Measurements from ENCODE around the gene DIAPH1.

DNA sequence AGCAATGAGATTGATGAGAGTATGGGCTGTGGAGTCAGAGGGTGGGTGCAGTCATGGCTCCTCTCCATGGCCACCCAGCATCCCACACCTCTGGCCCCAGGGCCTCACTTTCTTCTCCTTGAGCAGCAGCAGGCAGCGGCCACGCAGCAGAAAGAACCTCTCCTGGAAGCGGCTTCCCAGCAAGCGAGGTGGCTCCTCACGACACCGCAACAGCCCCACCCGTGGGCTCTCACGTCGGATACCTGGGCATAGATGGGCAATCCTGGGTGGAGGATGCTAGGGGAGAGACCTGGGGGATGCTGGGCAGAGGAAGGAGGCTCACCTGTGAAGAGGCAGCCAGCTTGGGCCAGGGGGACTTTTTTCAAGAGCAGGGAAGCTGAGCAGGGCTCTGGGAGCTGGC lies 37.6 kb upstream of the DIAPH1 start:
- TF ChIP-seq, protein P1, sequence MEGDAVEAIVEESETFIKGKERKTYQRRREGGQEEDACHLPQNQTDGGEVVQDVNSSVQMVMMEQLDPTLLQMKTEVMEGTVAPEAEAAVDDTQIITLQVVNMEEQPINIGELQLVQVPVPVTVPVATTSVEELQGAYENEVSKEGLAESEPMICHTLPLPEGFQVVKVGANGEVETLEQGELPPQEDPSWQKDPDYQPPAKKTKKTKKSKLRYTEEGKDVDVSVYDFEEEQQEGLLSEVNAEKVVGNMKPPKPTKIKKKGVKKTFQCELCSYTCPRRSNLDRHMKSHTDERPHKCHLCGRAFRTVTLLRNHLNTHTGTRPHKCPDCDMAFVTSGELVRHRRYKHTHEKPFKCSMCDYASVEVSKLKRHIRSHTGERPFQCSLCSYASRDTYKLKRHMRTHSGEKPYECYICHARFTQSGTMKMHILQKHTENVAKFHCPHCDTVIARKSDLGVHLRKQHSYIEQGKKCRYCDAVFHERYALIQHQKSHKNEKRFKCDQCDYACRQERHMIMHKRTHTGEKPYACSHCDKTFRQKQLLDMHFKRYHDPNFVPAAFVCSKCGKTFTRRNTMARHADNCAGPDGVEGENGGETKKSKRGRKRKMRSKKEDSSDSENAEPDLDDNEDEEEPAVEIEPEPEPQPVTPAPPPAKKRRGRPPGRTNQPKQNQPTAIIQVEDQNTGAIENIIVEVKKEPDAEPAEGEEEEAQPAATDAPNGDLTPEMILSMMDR (IDR thresholded peaks at IDR 0.05) = no peak
- no peak for TF ChIP-seq POLR2A (IDR thresholded peaks at IDR 0.05)

All from prostate gland (tissue), 2 donors.